Esophagus squamous epithelium (tissue), 4 donors: ENCODE measurements around the gene MTRR.

ENCODE experiments used
- CTCF ChIP-seq, 6 experiments: fragments of 450-650 bp in 4 of 6; fragments of 200-600 bp in 2 of 6; sonication (generic) in 2 of 6; IDR thresholded peaks; one replicate each; pipeline ENCODE4 v1.5.1; 2016 to 2019; ENCODE audit warnings: antibody characterized with exemption in 6 of 6, mild to moderate bottlenecking in 4 of 6, moderate library complexity in 4 of 6
- POLR2A ChIP-seq, 4 donors: fragments of 450-650 bp; IDR thresholded peaks; one replicate each; pipeline ENCODE4 v1.6.1; 2017; ENCODE audit warnings: antibody characterized with exemption in 4 of 4, mild to moderate bottlenecking in 4 of 4, moderate library complexity in 3 of 4

DNA sequence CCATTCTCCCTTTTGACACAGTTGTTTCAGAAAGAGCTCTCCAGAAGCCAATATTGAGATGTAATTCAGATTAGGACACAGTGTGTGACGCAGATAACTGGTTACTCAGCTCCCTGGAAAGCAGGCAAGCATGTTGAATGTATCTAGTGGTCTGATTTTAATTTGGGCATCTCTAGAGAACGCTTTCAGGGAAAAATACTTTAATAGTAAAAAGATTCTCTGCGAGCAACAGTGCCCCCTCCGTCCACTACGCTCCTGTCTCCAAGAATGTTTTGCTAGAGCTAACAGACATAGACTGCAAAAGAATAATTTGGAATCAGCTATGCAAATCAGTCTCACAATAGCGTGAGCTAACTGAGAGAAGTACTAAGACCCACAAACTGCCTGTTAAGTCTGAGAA lies 41.3 kb upstream of the MTRR start:
- TF ChIP-seq CTCF (IDR thresholded peaks at IDR 0.05): no peak
- TF ChIP-seq POLR2A (IDR thresholded peaks at IDR 0.05): no peak
